BLaER1 (cell line): Measurements from ENCODE around the gene PHF20.
"Not testable (repeated sequence)": the region's sequence is repeated elsewhere in the genome, so short reads cannot be mapped to it uniquely, and the experiment has no call there.

ENCODE experiments used
- H3K27ac ChIP-seq: shearing (Covaris generic); formaldehyde crosslinking; 2 replicates; pipeline ENCODE4 v1.8.1; 2022
- H3K27me3 ChIP-seq: shearing (Covaris generic); formaldehyde crosslinking; 2 replicates; pipeline ENCODE4 v1.8.1; 2022
- H3K36me3 ChIP-seq: shearing (Covaris generic); formaldehyde crosslinking; 2 replicates; pipeline ENCODE4 v1.8.1; 2022
- H3K4me1 ChIP-seq: shearing (Covaris generic); formaldehyde crosslinking; 2 replicates; pipeline ENCODE4 v1.8.1; 2022
- H3K4me2 ChIP-seq: shearing (Covaris generic); formaldehyde crosslinking; 2 replicates; pipeline ENCODE4 v1.8.1; 2022
- H3K4me3 ChIP-seq: shearing (Covaris generic); formaldehyde crosslinking; 2 replicates; pipeline ENCODE4 v1.8.1; 2022
- H3K9ac ChIP-seq: shearing (Covaris generic); formaldehyde crosslinking; 2 replicates; pipeline ENCODE4 v1.8.1; 2022
- H3K9me3 ChIP-seq: shearing (Covaris generic); formaldehyde crosslinking; 2 replicates; pipeline ENCODE4 v1.8.1; 2022
- H4K20me1 ChIP-seq: shearing (Covaris generic); formaldehyde crosslinking; 2 replicates; pipeline ENCODE4 v1.8.1; 2022
- Cebpa-rat ChIP-seq: shearing (Covaris generic); IDR thresholded peaks from 2 replicates; pipeline ENCODE4 v1.8.1; 2022

Gene PHF20

DNA sequence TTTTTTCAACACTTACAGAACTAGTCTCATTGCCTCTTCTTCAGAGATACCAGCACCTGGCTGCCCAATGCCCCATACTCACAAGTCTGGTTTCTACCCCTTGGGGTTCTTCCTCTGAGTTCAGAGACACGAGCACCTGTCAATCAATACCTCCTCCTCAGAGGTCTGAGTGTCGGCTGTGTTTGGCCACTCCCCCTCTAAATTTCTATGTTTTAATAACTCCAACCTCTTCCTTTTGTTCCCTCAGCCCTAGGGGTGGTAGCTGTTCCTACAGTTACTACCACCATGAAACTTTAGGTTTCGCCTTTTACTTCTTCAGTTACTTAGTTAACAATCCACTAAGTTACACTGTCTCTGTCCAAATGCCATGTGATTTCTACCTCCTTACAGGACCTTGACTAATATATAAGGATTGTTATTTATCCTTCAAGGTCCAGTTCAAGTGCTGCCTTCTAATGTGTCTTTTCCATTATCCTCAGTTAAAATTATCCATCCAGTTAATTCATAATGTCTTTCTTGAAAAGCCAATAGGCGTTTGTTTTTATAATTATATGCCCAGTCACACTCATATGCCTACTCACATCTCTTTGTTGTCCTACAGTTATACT lies 14.6 kb upstream of the PHF20 start:
- no peaks in the 10 kb centered on the region for H3K27me3 ChIP-seq
- H3K4me1 ChIP-seq, result 0 out of 2 replicates have a peak, but pooled peaks cover 6% of the 10 kb centered on the region
- no peaks in the 10 kb centered on the region for H3K36me3 ChIP-seq
- H4K20me1 ChIP-seq, result no peaks in the 10 kb centered on the region
- H3K27ac ChIP-seq, result no peak overlapping the region
- H3K4me2 ChIP-seq, result no peak overlapping the region
- H3K9me3 ChIP-seq, result no peaks in the 10 kb centered on the region
- no peak for TF ChIP-seq Cebpa-rat
- H3K4me3 ChIP-seq, result no peak overlapping the region
- no peak overlapping the region for H3K9ac ChIP-seq

DNA sequence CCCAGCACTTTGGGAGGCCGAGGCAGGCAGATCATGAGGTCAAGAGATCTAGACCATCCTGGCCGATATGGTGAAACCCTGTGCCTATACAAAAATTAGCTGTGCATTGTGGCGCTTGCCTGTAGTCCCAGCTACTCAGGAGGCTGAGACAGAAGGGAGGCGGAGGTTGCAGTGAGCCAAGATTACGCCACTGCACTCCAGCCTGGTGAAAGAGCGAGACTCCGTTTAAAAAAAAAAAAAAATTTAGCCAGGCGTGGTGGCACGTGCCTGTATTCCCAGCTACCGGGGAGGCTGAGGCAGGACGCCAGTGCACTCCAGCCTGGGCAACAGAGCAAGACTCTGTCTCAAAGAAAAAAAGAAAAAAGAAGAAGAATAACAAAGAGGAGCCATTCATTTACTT lies 10.3 kb upstream of the PHF20 start:
- not testable (repeated sequence) for H3K9me3 ChIP-seq, H3K4me2 ChIP-seq, H3K4me3 ChIP-seq, H3K36me3 ChIP-seq, H3K27ac ChIP-seq, H3K9ac ChIP-seq, H3K27me3 ChIP-seq, H4K20me1 ChIP-seq
- peaks cover 25% of the 10 kb centered on the region for H3K4me1 ChIP-seq

DNA sequence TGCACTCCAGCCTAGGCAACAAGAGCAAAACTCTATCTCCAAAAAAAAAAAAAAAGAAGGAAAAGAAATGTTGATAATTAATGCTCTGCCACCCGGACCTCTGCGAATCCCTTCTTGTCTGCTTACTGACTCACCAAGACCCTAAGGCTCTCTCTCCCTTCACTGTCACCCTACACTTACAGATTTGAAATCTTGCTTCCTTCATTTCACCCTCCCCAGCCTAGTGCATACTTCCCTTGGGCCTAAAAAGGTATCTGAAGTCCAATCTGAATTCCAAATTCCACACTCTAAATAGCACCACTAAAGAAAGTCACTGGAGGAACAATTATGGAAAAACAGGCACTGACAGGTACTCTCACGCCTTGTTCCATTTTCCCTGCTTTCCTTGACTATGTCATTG lies 9.4 kb upstream of the PHF20 start:
- TF ChIP-seq Cebpa-rat, result no peak
- Histone ChIP-seq H3K9me3 (no peaks in the 10 kb centered on the region), H3K4me1 (peaks cover 34% of the 10 kb centered on the region), H3K4me3 (no peak overlapping the region), H3K4me2 (no peak overlapping the region), H3K27ac (no peak overlapping the region), H3K36me3 (no peaks in the 10 kb centered on the region), H3K9ac (no peak overlapping the region), H4K20me1 (no peaks in the 10 kb centered on the region), H3K27me3 (no peaks in the 10 kb centered on the region)

- Histone ChIP-seq H3K4me2 (peak overlapping the region; percentile 63), H3K4me1 (peaks cover 53% of the 10 kb centered on the region)
- H3K9me3 ChIP-seq, H3K4me3 ChIP-seq, H3K9ac ChIP-seq, H3K36me3 ChIP-seq, H4K20me1 ChIP-seq, H3K27ac ChIP-seq, H3K27me3 ChIP-seq: not testable (repeated sequence)
These were observed 6.9 kb upstream of the PHF20 start for GRCh38 chr20:35764936-35765335.

- no peak for TF ChIP-seq Cebpa-rat
- Histone ChIP-seq H3K9ac (no peak overlapping the region), H3K4me2 (peak overlapping the region; percentile 76; the same call in 1 of the 2 replicates), H3K27ac (no peak overlapping the region), H3K4me1 (peaks cover 65% of the 10 kb centered on the region), H4K20me1 (no peaks in the 10 kb centered on the region), H3K27me3 (no peaks in the 10 kb centered on the region), H3K36me3 (no peaks in the 10 kb centered on the region), H3K9me3 (no peaks in the 10 kb centered on the region), H3K4me3 (no peak overlapping the region)
These were observed 5.0 kb upstream of the PHF20 start for GRCh38 chr20:35766843-35767242.

- peak overlapping the region; percentile 15 for H3K9ac ChIP-seq
- no peaks in the 10 kb centered on the region for H3K27me3 ChIP-seq
- peak overlapping the region; percentile 11; the same call in 1 of the 2 replicates for H3K4me3 ChIP-seq
- H3K4me2 ChIP-seq, result peak overlapping the region; percentile 76
- H3K4me1 ChIP-seq, result peaks cover 69% of the 10 kb centered on the region
- peak overlapping the region; percentile 63 for H3K27ac ChIP-seq
- H3K9me3 ChIP-seq, result no peaks in the 10 kb centered on the region
- H4K20me1 ChIP-seq, result peaks cover 1% of the 10 kb centered on the region; the same call in 1 of the 2 replicates
- no peaks in the 10 kb centered on the region for H3K36me3 ChIP-seq
- no peak for TF ChIP-seq Cebpa-rat
These were observed 3.9 kb upstream of the PHF20 start for GRCh38 chr20:35767683-35768481.

DNA sequence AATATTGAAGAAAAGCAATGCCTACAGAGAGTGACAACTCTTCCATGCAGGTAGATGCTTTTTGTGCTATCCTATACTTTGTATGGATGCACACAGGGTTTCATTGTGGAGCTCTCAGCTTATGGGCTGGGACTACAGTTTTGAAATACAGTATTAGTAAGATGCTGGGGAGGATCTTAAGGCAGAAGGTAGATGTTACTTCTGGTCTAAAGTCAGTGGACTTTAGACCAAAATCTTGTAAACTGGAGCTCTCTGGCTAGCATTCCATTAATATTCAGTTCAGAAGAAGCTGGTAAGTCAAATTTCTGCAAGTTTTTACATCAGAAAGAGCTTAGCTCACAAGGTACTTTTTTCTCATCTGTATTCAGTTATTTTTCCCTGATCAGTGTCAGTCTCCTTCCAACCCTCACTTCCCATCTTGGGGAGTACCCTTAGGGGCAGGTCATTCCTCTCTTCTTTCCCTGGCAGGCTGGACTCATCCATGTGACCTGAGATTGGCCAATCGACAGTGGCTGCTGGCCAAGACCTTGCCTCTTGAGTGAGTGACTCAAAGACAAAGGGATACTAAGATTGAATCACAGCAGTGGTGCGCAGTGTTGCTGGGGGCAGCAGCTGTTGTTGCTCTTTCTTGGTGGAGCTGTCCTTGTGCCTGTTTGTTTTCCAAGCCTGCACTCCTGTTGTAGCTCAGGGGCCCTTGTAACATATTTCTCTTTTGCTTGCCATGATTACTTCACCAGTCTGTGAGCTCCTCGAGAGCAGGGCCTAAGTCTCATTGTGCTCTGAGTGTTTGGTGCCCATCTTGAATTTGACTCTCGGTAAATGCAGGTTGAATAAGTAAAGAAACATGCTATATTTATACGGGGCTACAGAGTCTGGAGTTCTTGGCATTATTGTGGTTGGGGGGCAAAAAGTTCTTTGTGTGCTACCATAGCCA lies 2.8 kb upstream of the PHF20 start:
- Histone ChIP-seq H3K27ac (peak overlapping the region; percentile 16), H3K9ac (peak overlapping the region; percentile 52), H3K4me3 (no peak overlapping the region), H3K9me3 (no peaks in the 10 kb centered on the region), H3K27me3 (no peaks in the 10 kb centered on the region), H3K36me3 (peaks cover under 1% of the 10 kb centered on the region; the same call in 1 of the 2 replicates), H3K4me1 (peaks cover 80% of the 10 kb centered on the region), H3K4me2 (peak overlapping the region; percentile 76), H4K20me1 (peaks cover 13% of the 10 kb centered on the region)
- TF ChIP-seq Cebpa-rat, result no peak

DNA sequence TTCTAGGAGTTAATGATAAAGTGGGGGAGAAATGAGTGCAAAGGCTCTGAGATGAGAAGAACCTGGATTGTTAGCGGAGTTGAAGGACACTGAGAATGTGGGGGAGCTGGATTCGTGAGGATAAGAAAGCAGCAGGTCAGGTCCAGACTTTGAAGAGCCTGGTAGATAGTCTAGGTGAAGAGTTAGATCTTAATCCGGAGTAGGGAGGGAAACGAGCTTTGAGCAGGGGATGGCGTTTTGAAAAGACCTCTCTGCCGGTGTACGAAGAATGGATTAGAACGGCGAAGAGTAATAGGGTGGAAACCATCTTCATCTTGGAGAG lies 487 bp upstream of the PHF20 start:
- Histone ChIP-seq H3K4me1 (peaks cover 78% of the 10 kb centered on the region), H3K9ac (0 out of 2 replicates have a peak overlapping the region, but pooled peaks have one; percentile 91), H3K4me3 (peak overlapping the region; percentile 80), H3K4me2 (peak overlapping the region; percentile 97), H4K20me1 (peaks cover 36% of the 10 kb centered on the region), H3K9me3 (no peaks in the 10 kb centered on the region), H3K27ac (peak overlapping the region; percentile 92), H3K27me3 (no peaks in the 10 kb centered on the region), H3K36me3 (peaks cover 20% of the 10 kb centered on the region; the same call in 1 of the 2 replicates)
- no peak for TF ChIP-seq Cebpa-rat

GRCh38 chr20:35772563-35773058 lies 796 bp downstream of the PHF20 start:
- Histone ChIP-seq H4K20me1 (peaks cover 49% of the 10 kb centered on the region), H3K9ac (peak overlapping the region; percentile 91), H3K4me3 (peak overlapping the region; percentile 80), H3K9me3 (no peaks in the 10 kb centered on the region), H3K4me2 (peak overlapping the region; percentile 97), H3K4me1 (peaks cover 65% of the 10 kb centered on the region), H3K27ac (peak overlapping the region; percentile 92), H3K36me3 (peaks cover 26% of the 10 kb centered on the region; the same call in 1 of the 2 replicates), H3K27me3 (no peaks in the 10 kb centered on the region)
- TF ChIP-seq Cebpa-rat, result no peak
